Ishikawa (cell line): ENCODE data around the gene HEATR3.

Source experiments
- CREB1 ChIP-seq: IDR thresholded peaks from 2 replicates; pipeline ENCODE4 v1.6.1; 2012; ENCODE audit warnings: low read depth
- EGR1 ChIP-seq: IDR thresholded peaks from 2 replicates; pipeline ENCODE4 v1.6.1; 2012
- MAX ChIP-seq: IDR thresholded peaks from 2 replicates; pipeline ENCODE4 v1.6.1; 2012
- RAD21 ChIP-seq: IDR thresholded peaks from 2 replicates; pipeline ENCODE4 v1.6.1; 2012; ENCODE audit warnings: low read depth
- REST ChIP-seq: IDR thresholded peaks from 2 replicates; pipeline ENCODE4 v1.6.1; 2012; ENCODE audit warnings: low read depth, mild to moderate bottlenecking
- TAF1 ChIP-seq: IDR thresholded peaks from 2 replicates; pipeline ENCODE4 v1.6.1; 2012; ENCODE audit warnings: low read depth, mild to moderate bottlenecking
- TCF12 ChIP-seq: IDR thresholded peaks from 2 replicates; pipeline ENCODE4 v1.6.1; 2012; ENCODE audit warnings: low read depth
- TEAD4 ChIP-seq: IDR thresholded peaks from 2 replicates; pipeline ENCODE4 v1.6.1; 2012
- USF1 ChIP-seq: IDR thresholded peaks from 2 replicates; pipeline ENCODE4 v1.6.1; 2012
- YY1 ChIP-seq: IDR thresholded peaks from 2 replicates; pipeline ENCODE4 v1.6.1; 2012; ENCODE audit warnings: low read depth
- ZBTB7A ChIP-seq: IDR thresholded peaks from 2 replicates; pipeline ENCODE4 v1.6.1; 2012; ENCODE audit warnings: low read depth

GRCh38 chr16:50152351-50152806 lies 86.6 kb downstream of the HEATR3 start:
- peak; percentile 64 for TF ChIP-seq MAX
- TF ChIP-seq RAD21 = no peak
- TF ChIP-seq ZBTB7A = peak; percentile 90
- TF ChIP-seq YY1 = no peak
- TF ChIP-seq TCF12 = no peak
- no peak for TF ChIP-seq CREB1
- TF ChIP-seq REST = no peak
- TF ChIP-seq USF1 = no peak
- TF ChIP-seq TAF1 = no peak; the same call in 1 of the 2 replicates
- no peak for TF ChIP-seq EGR1
- TF ChIP-seq TEAD4 = no peak
